GM19328 (cell line): ENCODE measurements around the gene RPGRIP1L.

Experiments
- ATAC-seq: cut with Tn5 transposase; IDR thresholded peaks from one replicate; pipeline ENCODE4 v1.9.1; 2021; ENCODE audit warnings: mild to moderate bottlenecking, moderate library complexity; ENCODE audit not compliant: unreplicated experiment

RPGRIP1L gene

DNA sequence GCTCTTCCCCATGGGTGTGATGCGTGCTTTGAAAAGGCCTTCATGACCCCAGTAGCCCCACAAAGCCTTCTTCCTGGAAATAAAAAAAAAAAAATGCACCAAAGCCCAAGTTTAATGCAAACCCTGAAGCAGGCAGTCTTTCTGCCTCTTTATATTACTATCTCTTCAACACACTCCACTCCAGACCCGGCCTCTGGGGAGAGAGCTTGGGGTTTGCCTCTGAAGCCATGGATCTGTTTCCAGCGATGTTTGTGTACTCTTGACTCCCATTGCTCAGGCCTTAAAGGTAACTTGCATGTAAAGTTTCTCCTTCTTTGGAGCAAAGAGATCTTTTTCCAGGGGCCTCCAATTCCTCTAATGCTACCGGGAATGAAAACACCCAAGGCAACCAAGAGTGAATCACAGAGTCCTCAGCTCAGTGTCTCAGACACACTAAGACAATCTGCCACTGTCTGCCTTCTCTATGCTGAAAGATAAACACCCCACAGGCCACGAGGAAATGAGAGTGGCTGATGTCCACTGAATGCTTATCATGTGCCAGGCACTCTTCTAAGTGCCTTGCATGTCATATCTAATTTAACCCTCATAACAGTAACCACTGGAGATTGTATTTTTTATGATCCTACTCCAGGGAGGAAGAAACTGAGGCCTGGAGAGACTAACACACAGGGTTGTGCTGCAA, 144.2 kb downstream of the RPGRIP1L start:
- no peak for ATAC-seq

DNA sequence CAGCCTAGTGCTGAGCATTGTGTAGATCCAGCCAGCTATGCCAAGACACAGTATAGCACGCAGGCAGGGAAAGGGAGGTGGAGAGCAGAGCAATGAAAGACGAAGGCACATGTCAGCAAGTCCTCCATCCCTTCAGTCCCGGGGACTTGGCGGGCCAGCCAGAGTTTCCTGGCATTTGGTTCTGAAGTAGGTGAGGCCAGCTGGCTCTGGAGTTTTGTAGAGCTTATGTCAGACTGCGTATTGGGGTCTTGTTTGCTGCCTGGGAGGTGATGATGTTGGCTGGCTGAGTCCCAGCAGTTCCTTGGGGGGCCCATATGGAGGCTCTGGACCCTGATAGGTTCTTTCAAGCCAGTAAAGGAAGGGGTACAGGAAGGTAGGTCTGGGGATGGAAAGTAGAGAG, 144.9 kb downstream of the RPGRIP1L start:
- ATAC-seq: no peak

DNA sequence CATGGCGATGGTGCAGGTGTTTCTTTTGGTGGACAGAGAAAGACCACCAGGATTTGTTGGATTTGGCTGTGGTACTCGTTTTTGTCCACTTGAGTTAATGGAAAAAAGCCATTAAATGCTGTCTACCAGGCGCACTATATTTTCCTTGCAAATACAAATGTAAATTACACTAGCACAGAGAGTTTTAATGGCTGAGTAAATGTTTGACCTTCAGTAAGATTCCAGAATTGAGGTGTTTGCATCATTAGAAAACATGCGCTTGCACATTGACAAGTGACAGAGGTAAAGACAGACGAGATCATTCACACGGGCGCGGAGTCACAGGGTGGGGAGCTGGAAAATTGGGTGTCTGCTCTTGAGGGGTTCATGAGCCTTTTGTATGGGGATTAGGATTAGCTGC, 147.1 kb downstream of the RPGRIP1L start:
- ATAC-seq: no peak

DNA sequence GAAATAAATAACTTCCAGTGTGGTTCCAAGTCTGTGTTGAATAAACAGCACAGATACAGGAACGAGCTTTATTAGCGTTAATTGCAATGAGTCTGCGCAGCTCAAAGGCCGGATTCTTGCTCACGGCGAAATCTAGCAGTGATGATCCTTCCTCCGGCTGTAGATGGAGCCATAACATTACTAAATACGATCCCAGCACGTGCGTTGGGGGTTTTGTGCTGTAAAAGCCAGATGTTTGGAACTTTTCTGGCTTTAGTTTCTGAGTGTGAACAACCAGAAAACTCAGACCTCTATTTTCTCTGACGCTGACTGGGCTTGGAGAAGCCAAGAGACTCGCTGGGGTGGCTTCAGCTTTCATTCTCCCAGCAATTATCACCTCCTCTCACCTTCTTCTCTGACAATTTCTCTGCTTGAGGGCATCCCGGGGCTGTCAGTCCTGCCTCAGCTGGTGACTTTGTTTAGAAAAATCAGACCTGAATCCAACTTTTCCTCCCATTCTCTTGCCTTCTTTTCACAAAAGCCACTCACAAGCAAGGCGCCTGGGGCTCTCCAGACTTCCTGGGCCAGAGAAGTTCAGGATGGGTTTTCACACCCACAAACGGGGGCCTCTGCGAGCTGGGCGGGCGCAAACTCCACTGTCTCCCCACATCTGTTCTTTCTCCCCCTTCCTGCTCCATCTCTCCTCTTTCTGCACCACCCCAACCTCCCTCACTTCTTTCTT, 153.5 kb downstream of the RPGRIP1L start:
- ATAC-seq: peak; percentile 67
